AG09309 (cell line): ENCODE data around the gene SAMMSON.

Source experiments
- DNase-seq: peaks from one replicate; pipeline ENCODE4 v3.0.0-alpha.2; 2010; ENCODE audit warnings: low read depth
- H3K4me3 ChIP-seq: 2 replicates; pipeline ENCODE4 v1.5.1; 2011; ENCODE audit warnings: mild to moderate bottlenecking, low read depth, low read length, moderate library complexity; ENCODE audit not compliant: control insufficient read depth
- TF ChIP-seq, protein P1 (sequence below): IDR thresholded peaks from 2 replicates; pipeline ENCODE4 v1.5.1; 2011; ENCODE audit warnings: mild to moderate bottlenecking, low read depth, low read length, inconsistent platforms; ENCODE audit not compliant: insufficient read depth, control insufficient read depth; ENCODE audit errors: missing control alignments

SAMMSON gene

DNA sequence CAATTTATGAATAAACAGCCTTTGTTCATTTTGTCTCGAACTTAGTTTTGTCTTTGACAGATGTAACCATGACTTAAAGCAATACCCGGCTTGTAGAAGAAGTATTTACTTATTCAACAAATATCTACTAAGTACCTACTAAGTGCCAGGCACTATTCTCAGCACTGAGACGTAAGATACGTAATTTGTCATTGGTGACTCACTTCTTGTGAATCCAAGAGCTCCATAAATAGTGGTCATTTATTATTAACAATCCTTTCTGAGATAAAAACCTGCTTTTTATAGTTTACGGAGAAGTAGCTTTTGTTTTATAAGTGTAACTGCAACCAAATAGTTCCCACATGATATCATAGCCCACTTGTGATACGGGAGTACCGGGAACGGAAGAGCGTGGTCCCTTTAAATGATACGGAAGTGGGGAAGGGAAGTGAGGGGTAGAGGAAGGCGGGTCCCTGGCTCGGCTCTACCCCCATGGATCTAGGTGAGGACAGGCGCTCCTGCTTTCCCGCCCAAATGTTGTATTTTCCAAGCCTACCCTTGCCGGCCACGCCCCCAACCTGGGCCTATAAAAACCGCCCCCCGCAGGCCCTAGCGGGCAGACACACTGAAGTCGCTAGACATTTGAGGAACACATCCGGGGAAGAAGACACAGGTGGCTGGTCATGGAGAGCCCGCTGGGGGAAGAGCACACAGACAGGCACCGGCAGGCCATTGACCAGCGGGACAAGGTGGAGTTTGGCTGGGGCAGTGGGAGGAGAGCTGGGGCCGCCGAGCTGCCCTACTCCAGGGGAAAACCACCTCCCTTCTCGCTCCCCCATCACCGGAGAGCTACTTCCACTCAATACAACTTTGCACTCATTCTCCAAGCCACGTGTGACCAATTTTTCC lies at the start of gene SAMMSON:
Gene SAMMSON (plus strand): TSS at position 594 of the 888 bp plus-strand sequence.
- H3K4me3 ChIP-seq = peak within 1 kb of the TSS; percentile 25
- DNase-seq = peak; percentile 17
- TF ChIP-seq, protein P1, sequence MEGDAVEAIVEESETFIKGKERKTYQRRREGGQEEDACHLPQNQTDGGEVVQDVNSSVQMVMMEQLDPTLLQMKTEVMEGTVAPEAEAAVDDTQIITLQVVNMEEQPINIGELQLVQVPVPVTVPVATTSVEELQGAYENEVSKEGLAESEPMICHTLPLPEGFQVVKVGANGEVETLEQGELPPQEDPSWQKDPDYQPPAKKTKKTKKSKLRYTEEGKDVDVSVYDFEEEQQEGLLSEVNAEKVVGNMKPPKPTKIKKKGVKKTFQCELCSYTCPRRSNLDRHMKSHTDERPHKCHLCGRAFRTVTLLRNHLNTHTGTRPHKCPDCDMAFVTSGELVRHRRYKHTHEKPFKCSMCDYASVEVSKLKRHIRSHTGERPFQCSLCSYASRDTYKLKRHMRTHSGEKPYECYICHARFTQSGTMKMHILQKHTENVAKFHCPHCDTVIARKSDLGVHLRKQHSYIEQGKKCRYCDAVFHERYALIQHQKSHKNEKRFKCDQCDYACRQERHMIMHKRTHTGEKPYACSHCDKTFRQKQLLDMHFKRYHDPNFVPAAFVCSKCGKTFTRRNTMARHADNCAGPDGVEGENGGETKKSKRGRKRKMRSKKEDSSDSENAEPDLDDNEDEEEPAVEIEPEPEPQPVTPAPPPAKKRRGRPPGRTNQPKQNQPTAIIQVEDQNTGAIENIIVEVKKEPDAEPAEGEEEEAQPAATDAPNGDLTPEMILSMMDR = no peak

DNA sequence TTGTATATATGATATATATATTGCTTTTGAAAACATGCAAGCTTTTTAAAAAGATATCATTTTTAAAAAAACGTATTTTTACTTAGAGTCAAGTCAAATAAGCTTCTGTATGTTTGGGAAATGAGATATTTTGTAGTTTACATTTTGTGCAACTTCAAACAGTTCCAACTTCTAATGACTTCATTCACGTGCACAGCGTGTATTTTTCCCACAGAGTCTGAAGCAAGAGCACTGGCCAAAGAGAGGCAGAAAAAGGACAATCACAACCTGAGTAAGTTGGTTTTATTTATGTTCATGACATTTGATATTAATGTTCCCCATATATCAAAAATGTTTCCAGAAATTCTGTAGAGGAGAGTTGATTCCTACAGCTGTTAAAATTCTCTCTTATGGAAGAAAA lies 47.9 kb upstream of the SAMMSON start:
- DNase-seq = no peak
- H3K4me3 ChIP-seq = no peak overlapping the region
- TF ChIP-seq, protein P1 = no peak

DNA sequence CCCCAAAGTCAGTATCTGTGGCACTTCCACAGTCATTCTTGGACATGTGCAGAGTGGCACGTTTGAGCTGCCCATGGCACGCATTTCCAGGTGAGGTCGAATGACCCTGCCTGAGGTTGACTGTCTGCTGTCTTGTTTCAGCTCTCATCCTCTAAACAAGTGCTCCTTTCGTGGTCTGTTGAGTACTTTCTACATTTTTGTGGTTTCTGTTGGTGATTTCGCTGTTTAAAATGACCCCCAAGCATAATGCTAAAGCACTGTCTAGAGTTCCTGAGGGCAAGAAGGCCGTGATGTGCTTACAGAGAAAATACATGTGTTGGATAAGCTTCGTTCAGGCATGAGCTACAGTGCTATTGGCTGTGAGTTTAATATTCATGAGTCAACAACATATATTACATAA lies 40.0 kb upstream of the SAMMSON start:
- no peak overlapping the region for H3K4me3 ChIP-seq
- TF ChIP-seq, protein P1 = no peak
- no peak for DNase-seq

DNA sequence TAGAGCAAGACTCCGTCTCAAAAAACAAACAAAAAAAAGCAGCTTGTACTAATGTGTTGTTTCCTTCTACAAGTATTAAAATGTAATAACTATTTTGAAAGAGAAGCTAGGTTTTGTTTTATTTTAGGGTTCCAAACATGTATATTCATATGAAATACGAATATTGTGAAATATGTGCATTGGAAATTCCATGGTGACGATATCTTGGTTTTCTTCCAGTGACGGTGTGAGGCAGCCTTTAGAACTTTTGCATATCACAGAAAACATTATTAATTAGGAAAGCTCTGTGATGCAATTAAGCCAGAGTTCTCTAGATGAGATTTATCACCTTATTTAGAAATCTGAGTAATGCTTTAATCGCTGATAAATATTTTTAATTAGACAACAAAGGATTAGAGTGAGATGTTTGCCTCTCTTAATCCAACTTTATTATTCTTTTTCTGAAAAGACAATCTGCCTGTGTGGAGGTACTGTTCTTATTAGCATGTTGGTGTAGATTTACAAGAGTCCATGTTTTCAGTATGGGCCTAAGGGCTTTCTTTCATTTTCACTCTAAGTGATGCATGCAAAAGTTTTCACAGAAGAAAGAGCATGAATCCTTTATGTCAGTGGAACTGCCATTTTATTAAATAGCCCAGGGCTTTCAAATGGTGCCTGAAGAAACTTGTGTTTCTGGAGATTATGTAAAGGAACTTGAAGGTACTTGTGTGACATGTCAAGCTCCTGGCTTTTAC lies 37.7 kb upstream of the SAMMSON start:
- H3K4me3 ChIP-seq = no peak overlapping the region
- TF ChIP-seq, protein P1 = no peak
- DNase-seq = no peak

- H3K4me3 ChIP-seq = no peak overlapping the region
- no peak for DNase-seq
- TF ChIP-seq, protein P1 = no peak
Measured at GRCh38 chr3:69963643-69964042, 35.9 kb upstream of the SAMMSON start.

DNA sequence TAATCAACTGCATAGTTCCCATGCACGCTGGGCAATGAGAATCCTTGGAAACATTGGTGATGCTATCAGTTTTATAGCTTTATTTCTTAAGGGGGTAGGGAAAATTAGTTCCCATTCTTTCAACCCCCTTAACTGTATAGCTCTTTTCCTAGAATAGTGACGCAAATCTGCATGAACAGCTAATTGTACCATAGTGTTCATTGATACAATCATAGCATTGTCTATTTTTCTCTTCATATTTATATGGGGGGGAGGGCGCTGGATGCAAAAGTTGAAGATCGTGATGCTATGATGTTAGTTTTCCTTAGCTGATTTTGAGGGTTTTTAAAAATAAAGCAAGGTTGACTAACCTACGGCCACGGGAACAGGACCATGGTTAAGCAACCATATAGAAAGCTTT lies 32.4 kb upstream of the SAMMSON start:
- TF ChIP-seq, protein P1 = no peak

More for the DNA sequence above, 32.4 kb upstream of the SAMMSON start:
- DNase-seq = no peak
- no peak overlapping the region for H3K4me3 ChIP-seq
